ENCODE measurements around the gene OPCML.

OPCML gene

GRCh38 chr11:133164986-133165385 lies 367.3 kb downstream of the OPCML start:
- no peak for DNase-seq

DNA sequence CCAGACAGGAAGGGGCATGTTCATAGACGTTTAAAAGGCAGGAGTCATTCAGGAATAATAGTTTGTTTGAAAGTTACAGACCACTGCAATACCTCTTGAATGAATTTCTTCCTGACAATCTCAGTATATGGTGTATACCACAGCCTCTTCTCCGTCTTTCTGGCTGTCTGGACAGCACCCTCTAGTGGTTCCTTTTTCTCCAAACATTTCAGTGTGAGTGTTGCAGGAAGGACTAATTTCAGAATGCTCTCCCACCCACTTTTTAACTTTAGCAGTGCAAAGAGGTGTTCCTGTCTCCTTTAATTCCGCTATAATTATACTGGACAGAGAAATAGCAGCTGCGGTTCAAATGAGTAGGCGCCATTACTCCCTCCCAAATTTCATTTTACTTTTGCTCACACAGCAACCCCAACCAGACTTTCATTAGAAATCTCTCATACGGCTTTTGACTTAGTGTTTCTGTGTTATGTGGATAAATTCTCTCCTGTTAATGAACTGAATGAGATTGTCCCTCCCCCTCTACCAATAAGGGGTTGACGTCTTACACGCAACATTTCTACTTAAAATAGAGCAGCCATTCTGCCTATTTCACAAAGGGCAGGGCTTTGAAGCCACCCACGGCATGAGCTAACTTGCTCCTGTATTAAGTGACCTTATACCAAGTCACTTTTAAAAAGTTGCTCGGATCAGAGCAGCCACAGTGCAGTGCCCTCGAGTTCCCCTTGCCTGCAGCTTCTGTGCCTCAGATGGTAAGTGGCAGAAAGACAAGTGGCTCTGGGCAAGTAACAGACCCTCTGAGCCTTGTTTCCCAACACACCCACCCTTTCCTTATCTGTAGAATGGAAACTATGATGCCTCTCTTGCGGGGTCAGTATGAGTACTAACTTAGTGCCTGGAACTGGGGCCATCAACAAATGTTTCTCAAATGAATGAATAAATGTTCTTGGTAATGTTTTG lies 368.6 kb downstream of the OPCML start:
- no peak for DNase-seq

GRCh38 chr11:133162227-133162626 lies 370.1 kb downstream of the OPCML start:
- DNase-seq, result no peak

- DNase-seq, result no peak
These were observed 371.5 kb downstream of the OPCML start for GRCh38 chr11:133160754-133161153.

DNA sequence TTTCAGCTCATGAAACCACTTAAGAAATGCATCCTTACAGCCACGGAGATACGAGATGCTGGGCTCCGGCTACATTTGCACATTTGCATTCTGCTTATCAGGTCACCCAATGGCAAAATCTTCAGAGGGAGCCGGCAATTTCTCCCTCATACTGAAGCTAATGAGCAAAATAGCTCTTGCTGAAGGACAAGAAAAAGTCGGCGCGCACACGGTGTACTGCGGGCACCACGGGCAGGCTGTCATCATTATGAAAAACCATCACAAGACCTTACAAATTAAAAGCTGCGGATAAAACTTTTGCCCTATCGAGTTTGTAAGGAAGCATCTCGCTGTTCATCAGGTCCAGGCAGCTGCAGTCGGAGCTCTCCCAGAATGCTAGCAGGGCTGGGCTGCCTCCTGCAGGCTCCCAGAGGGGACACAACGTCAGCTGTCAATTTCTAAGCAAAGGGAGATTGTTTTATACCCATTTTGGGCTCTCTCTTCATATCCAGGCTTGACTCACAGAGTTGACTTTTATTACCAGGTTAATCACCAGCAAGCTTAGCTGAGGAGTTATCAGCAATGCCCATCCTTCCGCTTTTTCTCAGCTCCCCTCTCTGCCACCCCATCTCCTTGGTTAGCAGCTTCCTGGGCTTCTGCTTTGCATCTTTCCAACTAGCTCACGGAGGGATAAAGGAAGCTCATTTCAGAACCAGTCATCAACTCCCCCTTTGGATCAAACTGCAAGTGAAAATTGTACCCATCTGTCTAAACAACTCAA lies 375.1 kb downstream of the OPCML start:
- DNase-seq, result no peak

DNA sequence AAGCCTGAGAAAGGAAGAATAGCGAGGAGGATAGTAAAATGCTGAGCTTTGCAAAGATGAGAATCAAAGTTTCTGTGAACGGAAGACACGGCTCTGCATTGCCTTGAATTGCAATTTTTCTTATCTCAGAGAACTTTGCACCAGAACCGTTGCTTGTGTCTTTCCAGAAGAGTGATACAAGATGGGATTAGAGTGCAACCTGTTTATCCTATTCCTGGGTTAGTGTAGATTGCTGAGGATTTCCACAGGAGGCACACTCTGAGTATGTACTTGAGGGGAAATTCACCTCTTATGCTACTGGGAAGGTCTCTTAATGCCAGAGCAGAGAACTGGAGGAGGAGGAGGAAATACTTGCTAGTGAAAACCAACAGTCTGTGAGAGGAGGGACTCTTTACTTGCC lies 377.5 kb downstream of the OPCML start:
- DNase-seq, result no peak

DNA sequence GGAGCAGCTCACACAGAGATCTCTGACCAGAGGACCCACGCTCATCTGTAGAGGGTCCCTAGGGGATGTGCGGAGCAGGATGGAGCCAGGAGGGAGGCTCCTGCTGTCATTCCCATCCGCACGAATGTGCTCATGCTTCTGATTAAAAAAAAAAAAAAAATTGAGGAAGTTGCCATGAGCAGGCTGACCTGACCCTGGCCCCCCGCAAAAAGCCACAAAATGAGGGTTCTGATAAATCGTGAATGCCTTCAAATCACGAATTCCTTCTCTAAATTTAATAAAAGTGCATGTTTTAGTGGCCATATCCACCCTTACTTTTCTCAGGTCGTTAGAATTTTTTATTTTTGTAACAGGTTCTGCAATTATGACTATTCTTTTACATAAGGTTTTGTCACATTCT lies 378.2 kb downstream of the OPCML start:
- DNase-seq, result no peak

GRCh38 chr11:133153031-133153430 lies 379.3 kb downstream of the OPCML start:
- no peak for DNase-seq

- DNase-seq, result no peak
These were observed 382.6 kb downstream of the OPCML start for GRCh38 chr11:133149698-133150097.

DNA sequence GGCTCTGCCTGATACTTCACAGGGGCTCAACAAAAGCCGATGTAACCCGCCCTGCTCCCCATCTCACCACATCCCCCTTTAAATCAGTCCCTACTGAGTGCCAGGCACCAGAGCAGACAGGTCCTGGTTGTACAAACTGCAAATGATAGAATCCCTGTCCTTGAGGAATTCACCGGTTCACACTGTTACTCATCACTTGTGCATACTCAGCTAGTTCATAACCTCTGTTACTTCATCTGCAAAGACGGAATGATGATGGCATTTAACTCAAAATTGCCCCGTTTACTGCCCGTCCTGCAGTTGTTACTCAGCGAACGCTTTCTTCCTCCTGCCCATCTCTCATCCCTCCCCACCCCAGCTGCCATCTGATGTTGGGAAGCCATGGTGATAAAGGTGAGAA lies 384.7 kb downstream of the OPCML start:
- DNase-seq, result no peak

- DNase-seq, result no peak
These were observed 385.5 kb downstream of the OPCML start for GRCh38 chr11:133146697-133147306.

DNA sequence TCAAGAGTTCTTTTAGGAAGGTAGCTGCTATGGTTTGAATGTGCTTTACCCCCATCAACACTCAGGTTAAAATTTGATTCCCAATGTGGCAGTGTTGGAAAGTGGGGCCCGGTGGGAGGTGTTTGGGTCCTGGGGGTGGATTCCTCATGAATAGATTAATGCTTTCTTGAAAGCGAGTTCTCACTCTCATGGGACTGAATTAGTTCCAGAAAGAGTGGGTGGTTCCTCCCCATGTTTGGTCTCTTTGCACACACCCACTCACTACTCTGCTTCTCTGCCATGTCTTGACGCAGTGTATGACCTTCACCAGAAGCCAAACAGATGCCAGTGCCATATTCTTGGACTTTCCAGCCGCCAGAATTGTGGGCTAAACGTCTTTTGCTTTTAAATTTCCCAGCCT lies 394.4 kb downstream of the OPCML start:
- DNase-seq, result no peak

DNA sequence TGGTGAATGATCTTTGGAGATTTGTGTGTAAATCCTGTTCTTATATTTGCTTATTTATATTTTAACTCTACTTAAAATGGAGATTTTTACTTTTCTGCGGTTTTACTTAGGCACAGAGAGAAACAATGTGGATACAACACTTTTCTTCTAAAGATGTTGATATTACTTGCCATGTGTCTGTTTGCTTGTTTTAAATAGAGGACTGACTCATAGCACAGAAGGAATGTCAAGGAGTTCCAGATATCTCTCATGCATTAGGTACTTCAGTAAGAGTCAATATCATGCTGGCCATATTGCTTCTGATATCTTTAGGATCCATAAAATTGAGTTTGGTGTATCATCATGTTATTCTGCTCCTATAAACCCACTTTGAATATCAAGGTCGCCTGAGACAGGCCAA lies 395.0 kb downstream of the OPCML start:
- no peak for DNase-seq

- no peak for DNase-seq
These were observed 395.9 kb downstream of the OPCML start for GRCh38 chr11:133136376-133136775.

DNA sequence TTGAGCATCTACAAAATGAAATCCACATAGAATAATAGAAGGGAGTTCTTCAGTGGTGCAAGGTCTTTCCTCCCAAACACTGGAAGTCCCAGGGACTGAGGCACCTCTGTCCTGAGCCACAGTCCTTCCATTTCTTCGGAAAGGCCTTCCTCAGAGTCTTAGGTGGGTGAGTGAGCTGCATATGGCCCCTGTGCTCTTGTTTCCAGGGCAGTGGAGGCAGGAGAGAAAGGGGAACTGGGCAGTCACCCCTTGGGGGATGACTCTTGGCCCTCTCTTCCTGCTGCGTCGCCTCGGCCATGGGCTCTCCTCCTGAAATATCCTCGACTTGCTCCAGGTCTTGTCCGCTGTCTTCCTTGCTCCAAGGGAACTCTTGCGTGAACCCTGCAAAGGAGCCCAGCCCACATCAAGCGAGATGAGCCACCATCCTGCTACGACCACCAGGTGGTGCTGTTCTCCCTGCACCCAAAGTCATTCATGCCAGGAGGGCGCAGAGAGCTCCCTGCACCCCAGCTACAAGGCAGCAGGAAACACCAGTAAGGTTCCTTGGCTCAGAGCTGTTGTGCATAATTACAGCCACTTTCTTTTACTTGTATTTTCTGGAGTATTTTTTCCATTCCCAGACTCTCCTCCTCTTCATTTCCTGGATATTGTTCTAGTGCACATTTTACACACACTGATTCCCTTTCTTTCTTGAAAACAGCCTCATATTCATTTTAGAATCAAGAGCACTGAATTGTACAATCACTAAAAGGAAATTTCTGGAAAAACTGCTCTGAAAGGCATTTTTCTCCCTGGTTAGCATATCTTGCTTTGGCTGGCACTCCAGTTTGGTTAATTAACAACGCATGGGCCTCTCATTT lies 397.8 kb downstream of the OPCML start:
- no peak for DNase-seq

DNA sequence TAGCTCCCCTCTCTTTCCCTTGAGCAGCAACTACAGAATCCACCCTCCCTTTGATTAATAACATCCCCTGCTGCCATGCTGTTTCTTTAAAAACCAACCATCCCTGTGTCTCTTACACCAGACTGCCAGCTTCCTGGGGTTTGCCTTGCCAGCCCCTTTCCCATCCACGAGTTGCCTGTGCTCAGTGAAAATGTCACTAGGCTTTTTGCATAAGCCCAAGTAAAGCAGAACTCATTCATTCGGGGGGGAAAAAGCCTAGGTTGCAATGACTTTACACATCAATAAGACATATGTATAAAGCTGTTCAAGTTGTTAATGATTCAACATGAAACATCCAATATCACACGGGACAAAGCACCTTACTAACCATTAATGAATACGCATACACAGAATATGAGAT lies 398.7 kb downstream of the OPCML start:
- no peak for DNase-seq

GRCh38 chr11:133133050-133133449 lies 399.3 kb downstream of the OPCML start:
- no peak for DNase-seq

GRCh38 chr11:133127741-133128140 lies 404.6 kb downstream of the OPCML start:
- no peak for DNase-seq

DNA sequence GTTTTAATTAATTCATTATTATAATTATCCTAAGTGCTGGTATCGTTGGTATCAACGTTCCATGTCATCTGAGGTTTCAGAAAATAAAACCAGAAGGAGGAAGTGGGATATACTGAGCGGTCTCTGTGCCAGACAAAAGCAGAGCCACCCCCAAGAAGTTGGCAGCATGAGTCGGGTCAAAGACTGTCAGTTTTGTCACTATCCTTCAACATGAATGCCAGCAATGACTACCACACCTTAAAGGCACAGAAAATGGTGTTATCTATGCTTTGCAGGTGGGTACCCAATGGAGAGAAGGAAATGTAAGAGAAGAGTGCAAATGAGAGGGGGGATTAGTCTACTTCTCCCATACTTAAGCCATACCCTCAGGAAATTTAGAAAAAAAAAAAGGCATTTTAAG lies 408.5 kb downstream of the OPCML start:
- no peak for DNase-seq

DNA sequence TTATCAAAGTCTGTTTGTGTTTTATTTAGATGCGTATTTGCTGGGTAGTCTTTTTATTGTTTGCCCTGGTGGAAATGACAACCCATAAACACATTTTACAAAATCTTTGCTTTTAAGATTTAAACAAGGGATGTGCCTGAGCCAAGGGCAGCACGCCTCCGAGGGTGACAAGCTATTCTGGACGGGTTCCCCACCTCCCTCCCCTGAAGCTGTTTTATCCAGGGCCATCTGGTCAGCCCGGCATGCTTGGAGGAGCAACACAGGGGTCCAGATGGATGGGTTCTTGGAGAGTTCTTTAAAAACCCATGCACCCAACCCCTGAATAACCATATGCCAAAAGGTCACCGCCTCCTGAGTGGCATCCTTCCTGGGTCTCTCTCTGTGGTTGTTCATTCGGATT lies 408.9 kb downstream of the OPCML start:
- DNase-seq, result no peak

GRCh38 chr11:133122256-133122655 lies 410.0 kb downstream of the OPCML start:
- DNase-seq, result no peak

DNA sequence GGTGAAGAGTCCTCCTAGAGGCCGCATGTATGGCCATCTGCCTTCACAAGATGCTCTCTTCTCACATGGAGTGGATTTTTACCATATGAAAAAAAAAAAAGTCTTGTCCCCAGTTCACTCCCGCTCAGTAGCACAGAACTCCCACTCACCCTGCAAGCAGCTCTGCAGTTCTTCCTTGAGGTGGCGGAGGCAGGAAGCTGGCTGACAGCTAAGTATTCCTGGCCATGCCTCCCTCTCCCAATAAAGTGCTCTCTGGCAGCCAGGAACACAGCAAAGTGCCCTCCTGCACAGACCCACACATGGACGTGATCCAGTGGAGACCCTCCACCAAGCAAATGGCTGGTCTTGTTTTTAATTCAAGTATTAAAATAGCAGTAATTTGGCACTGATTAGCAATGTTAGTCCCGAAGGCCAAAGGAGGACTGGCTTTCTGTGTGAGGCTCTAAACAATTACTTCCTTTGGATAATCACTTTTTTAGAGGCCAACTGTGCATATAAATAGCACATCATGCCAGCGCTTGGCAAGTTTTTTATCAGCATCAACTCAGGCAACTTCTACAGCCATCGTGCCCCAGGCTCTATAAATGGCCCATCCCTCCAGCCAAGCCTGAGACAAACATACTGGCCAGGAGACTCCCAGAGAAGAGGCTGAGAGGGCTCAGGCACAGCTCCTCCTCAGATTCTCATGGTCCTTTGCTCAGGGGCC lies 413.6 kb downstream of the OPCML start:
- DNase-seq, result no peak
